ENCODE data around the gene INSYN1.
"Not testable (repeated sequence)": the region's sequence is repeated elsewhere in the genome, so short reads cannot be mapped to it uniquely, and the experiment has no call there.

Gene INSYN1, protein sequence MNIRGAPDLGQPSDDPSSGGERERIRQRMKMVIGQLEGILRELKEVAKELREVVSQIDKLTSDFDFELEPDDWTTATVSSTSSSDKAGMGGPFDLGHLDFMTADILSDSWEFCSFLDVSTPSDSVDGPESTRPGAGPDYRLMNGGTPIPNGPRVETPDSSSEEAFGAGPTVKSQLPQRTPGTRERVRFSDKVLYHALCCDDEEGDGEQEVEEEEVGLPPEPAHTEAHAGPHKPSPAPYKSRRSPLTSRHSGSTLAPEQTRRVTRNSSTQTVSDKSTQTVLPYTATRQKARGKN

DNA sequence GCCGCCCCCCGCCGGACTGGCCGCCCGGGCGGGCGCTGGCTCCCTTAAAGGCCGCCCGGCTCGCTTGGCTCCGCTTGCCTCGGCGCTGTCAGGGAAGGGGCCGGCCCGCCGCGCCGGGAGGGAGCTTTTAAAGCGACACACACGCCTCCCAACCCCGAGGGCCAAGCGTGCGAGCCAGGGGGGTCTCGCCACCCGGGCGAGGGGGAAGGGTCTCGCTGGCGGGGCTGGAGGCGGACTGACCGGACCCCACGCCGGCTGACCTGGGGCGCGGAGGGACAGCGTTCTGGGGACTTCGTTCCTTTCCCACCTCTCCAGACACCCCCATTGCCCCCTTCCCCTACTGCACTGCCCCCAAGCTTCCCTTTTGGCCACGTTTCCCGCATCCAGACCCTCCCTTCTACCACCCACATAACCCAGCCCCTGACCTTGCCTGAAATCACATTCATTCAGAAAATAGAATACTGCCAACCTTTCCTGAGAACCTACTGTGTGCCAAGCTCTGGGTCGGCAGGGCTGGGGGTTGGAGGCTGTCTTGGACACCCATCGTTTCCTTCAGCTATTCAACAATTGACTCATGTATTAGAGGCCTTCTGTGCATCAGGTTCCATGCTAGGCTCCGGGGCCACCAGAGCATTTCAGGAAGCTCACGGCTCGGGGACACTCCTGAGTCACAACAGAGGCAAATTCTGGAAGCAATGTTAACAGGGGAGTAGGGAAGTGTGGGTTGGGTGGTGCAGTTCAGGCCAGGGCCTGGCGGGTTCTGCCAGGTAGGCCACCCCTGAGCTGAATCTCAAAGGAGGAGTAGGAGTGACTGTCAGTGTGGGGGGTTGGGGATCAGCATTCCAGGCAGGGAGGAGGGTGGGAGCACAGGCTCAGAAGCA, at the start of gene INSYN1:
Gene INSYN1, minus strand, starts transcription at position 102 of the 881 bp plus-strand sequence. CDS start 2,221 bp downstream, outside the sequence.
- DNase-seq, result no peak

DNA sequence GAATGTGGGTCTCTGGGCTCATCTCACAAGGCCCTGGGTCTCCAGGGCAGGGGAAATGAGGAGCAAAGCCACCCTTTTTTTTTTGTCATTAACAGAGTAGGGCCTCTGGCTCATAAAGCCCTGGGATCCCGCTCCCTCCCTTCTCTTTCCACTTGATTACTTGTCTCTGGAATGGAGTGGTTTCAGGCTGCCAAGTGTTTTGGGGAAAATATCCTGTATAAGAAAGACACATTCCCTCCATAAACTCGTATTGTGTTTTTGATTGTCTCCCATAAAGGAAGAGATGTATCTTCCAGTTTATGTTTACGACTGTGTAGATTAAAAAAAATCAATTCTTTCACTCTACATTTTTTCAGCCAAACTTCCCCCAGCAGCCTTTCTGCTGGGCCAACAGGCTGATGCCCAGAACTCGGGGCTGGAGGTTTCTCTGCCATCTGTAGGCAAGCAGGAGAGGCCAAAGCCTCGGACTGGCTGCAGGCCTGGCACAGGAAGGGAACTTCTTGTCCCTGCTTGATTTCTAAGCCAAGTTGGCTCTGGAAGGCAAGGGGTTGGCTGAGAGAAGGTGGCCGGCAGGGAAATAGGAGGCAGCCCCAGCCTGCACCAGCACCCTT, 49.4 kb upstream of the INSYN1 start:
- DNase-seq, result peak; percentile 86

DNA sequence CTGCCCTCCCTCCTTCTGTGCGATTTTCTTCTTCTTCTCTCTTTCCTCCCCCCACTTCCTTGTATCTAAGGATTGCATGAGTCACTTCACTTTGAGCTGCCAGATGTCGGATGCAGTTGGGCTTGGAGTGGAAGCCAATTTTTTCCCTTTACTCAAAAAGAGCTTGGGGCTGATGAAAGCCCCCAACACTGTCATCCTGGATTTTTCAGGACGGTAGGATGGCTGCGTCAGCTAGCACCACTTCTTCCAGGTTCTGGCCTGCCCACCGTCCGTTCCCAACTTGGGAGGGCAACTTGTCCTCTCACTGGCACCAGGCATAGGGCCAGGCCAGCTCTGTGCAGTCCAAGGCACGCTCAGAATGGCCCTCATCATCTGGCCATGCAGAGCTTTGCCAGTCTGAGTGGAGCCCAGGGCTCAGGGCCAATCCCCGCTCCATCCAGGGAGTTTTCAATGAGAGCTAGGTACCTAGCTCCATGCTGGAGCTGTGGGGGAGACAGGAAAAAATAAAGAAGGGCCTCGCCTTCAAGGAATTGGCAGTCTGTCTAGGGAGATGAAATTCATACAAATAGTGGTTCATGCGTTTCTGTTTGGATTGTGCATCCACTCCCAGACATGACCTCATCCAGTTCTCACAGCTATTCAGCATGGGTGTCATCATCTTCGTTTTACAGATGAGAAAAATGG, 47.7 kb upstream of the INSYN1 start:
- DNase-seq, result peak; percentile 93

DNA sequence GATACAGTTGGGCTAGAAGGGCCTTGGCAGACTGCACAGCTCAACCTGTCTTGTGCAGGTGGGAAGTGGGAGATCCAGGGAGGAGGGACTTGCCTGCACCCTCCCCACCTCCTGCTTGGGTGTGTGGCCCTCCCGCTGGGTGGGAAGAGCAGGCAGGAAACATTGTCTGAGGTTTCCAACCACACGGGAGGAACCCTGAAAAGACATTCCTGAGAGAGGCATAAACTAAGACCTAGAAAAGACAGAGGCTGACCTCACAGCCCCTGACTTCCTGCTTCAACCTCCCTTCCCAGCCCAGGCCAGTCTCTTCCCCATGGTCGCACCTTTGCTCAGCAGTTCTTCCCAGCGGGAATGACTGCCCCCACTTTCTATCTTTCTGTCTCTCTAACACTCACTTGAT, 46.3 kb upstream of the INSYN1 start:
- DNase-seq, result no peak

DNA sequence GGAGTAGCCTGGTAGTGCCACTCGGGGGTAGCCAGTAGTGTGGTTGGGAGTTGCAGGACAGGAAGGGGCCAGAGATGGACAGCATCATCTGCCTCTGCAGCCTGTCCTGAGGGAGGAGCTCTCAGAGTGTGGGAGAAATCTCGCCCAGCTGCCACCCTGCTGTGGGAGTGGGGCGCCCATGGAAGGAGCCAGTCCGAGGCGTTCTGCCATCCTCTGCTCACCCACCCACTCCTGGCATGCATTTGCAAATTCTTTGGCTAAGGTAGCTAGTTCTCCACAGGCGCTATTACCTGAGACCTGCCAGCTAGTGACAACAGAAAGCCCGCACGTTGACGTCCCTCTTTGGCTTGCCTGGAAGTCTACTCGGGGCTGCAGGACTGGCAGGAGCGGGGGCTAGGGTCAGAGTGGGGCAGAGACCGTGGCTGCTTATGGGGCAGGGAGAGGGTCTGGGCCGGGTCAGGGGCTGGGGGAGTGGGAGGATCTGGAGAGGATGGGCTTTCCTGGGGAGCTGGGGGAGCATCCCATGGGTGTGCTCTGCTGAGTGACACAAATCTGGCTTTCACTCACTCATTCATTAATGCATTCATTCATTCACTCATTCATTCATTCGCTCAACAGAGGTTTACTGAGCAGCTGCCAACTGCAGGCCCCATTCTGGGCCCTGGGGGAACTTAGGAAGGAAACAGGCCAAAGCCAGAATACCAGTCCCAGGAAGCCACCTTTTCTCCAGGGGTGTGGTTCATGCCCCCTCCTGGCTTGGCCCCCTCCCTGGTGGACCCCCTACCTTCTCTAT, 44.4 kb upstream of the INSYN1 start:
- no peak for DNase-seq

DNA sequence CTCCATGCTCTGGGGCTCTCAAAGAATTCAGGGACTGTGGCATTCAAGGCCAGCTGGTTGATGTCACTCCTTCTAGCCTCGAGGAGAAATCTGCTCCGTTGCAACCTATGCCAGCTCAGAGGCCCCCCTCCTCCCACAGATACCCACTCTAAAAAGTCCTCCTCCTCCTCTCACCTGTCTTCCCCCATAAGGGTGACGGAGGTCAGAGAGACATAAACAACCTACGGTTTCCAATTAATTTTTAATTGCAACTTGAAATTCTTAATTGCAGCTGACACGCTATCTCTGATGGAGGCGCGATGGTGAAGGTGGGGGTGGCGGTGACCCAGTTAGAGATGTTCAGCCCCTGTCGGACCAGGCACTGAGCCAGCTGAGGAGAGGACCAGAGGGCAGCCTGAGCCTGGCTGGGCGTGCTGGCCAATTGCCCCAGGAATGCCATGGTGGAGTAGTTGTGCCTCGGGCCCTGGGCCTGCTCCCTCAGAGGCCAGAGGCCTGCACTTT, 43.2 kb upstream of the INSYN1 start:
- DNase-seq, result no peak

DNA sequence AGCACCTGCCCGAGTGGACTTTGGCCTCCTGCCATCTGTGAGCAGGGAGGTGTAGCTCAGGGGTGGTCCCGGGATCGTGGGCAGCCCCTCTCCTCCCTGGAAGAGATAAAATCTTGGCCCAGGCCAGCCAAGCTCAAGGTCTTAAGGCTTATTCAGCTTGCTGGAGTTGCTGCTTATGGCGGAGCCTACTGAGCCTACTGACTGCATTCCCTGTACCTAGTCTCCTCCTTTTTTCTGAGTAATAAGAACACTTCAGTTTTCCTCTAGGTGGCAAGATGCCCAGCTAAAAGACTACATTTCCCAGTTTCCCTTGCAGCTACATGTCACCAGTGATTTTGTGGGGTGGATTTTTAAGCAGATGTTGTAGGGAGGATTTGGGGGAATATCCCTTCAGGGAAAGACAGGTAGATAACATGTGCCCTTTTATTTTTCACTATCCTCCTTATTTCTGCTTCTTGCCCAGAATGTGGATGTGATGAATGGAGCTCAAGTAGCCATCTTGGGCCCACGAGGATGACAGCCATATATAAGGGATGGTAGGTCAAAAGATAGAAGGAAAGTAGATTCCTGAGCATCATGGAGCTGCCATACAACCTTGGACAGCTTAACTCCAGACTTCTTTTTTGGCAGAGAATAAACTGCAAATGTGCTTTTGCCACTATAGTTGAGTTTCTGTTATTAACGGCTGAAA, 41.4 kb upstream of the INSYN1 start:
- DNase-seq, result peak; percentile 7

DNA sequence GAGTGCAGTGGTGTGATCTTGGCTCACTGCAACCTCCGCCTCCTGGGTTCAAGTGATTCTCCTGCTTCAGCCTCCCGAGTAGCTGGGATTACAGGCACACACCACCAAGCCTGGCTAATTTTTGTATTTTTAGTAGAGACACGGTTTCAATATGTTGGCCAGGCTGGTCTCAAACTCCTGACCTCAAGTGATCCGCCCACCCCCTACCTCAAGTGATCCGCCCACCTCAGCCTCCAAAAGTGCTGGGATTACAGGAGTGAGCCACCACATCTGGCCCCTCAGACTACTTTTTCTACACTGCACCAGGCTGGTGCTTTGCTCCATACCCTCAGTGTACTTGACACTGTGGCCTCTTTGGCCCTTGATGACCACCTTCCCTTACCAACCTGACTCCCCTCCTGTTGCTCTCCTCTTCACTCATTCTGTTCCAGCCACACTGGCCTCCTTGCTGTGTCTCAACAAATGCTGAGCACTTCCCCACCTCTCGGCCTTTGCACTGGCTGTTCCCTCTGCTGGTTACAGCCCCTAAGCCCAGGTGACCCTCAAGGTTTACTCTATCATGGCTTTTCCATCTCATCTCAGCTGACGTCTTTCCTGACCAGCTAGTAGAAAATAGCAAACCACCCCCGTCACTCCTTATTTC, 39.9 kb upstream of the INSYN1 start:
- DNase-seq, result not testable (repeated sequence)

DNA sequence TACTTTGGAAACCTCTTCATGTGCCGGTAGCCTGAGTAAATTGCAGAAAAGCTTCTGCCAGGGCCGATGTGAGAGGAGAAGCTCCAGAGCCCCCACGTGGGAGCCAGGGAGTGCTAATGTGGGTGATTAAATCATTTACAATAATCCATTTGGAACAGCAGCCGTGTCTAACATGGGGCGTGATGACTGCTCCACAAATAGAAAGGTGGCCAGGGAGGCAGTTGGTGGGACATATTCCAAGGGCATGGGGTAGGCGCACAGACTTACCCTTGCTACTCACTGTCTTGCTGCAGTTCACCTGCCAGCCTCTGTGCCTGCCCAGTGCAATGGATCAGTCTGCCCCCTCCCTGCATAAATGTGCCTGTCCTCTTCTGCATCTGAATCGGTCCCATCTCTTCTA, 39.3 kb upstream of the INSYN1 start:
- DNase-seq, result peak; percentile 61

DNA sequence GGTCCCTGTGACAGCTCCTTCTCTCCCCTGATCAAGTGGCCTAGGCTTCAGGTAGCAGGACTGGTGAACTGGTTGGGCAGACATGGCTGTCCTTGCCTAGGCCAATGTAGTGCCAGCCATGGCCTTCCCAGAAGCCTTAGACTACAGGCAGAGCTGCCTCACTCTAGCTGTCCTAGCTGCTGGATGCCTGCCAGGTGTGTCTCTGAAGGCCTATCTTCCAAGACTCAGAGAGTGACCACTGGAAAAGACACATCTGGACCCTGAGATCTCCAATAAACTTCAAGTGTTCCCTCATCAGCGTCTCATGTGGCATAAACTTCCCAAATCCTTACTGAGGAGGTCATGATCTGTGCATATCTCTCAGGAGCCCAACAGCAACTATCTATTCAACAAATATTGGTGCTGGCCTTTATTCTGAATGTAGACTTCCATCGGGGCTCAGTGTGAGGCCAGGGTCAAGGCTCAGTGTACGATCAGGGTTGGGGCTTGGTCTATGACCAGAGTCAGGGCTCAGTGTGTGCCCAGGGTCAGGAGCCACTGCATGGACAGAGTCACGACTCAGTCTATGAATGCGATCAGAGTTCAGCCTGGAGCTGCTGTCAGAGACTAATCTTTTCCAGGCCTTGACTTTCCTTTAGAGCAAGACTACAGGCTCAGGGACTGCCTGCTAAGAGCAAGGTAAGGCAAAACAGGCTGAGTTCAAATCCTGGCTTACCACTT, 36.5 kb upstream of the INSYN1 start:
- DNase-seq, result no peak

DNA sequence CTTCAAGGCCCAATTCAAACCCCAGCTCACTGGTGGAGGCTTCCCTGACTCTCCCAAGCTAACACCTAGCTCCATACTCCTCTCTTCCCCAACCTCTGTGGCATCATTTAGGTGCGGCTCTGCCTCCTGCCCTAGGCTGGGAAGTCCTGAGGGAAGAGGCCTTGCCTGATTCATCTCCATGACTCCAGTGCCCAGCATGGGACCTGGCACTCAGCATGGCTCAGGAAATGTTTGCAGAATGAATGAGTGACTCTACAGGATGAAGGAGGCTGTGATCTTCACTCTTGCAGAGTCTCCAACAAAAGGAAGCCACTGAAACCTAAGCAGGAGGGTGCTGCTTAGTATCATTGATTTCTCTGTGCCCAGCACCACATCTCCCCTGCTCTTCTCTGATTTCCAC, 34.5 kb upstream of the INSYN1 start:
- no peak for DNase-seq

DNA sequence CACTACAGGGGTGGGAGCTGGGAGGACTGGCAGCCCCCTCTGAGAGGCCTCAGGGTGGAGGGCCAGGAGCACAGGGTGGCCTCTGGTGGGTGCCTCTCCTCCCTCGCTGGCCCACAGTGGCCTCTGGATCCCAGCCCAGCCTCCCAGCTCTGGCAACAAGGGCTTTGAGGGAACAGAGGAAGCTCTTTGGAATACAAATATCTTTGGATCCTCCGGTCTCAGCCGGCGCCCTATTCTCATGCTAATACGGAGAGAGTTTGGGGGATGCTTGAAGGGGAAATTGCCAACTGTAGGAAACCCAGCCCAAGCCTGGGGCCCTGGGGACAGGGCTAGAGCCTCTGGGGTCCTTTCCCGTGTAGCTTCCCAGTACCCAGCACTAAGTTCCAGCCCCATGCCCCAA, 33.4 kb upstream of the INSYN1 start:
- DNase-seq, result no peak

DNA sequence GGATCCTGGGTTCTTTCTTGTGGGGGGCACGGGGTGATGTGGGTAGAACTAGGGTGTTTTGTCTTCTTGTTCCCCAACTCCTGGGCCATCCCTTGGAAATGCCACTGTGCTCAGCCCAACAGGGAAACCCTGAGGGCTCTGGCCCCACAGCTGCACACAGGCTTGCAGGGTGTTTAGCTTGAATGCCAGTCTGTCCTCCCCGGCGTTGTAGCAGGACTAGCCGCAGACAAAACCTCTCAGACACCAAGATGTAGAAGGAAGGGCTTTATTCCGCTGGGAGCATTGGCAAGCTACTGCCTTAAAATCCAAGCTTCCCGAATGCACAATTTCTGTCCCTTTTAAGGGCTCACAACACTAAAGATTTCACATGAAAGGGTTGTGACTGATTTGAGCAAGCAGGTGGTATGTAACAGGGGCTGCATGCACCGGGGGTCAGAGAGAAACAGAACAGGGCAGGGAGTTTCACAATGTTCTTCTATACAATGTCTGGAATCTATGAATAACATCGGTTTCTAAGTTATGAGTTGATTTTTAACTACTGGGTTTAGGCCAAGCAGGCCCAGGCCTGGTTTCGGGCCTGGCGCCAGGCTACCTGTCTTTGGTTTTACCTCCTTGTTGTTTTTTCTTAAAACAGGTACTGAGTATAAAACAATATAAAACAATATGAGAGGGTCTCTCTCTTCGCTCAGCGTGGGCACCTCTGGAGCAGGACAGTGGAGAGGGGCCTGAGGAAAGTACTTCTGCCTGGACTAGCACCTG, 32.3 kb upstream of the INSYN1 start:
- not testable (repeated sequence) for DNase-seq

DNA sequence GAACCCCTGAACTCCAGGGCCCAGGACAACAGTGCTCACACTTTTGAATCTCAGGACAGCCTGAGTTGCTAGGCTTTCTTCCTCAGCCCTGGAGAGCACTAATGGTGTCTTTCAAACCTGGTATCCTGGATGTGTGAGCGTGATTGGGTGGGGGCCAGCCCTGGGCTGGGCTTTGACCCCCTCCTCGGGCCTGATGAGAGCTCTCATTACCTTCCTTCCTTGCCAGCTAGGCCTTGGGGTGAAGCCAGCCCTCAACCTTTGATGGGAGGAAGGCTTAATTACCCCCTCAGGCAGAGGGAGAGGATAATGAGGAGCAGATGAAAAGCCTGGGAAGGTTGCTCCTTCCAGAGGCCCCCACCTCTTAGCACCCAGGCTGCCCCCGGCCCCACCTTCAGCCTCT, 31.1 kb upstream of the INSYN1 start:
- DNase-seq, result peak; percentile 68

DNA sequence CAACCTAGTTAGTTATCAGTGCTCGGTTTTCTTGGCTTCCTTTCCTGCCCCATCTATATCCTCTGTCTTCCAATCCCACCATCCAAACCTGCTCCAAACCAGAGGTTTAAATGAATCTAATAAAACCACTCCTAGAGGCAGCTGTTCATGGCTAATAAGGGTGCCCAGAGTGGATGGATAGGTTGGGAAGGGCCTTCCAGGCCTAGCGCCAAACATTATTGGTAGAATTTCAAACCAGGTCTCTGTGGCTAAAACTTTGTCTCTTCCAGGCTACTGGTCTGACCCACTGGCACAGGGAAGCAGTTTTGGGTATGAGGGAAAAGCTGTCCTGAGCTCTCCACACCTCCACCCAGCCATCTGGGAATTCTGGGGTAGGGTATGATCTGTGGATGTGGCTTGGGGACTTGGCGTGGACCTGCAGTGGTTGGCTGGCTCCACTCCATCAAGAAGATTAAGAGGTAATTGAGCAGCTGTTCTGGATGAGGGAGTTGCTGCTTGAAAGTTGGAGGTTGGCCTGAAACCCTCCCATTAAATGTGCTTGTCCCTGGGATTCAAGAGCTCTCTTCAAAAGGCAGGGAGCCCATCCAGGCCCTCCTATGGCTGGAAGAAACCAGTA, 29.3 kb upstream of the INSYN1 start:
- DNase-seq, result peak; percentile 86

DNA sequence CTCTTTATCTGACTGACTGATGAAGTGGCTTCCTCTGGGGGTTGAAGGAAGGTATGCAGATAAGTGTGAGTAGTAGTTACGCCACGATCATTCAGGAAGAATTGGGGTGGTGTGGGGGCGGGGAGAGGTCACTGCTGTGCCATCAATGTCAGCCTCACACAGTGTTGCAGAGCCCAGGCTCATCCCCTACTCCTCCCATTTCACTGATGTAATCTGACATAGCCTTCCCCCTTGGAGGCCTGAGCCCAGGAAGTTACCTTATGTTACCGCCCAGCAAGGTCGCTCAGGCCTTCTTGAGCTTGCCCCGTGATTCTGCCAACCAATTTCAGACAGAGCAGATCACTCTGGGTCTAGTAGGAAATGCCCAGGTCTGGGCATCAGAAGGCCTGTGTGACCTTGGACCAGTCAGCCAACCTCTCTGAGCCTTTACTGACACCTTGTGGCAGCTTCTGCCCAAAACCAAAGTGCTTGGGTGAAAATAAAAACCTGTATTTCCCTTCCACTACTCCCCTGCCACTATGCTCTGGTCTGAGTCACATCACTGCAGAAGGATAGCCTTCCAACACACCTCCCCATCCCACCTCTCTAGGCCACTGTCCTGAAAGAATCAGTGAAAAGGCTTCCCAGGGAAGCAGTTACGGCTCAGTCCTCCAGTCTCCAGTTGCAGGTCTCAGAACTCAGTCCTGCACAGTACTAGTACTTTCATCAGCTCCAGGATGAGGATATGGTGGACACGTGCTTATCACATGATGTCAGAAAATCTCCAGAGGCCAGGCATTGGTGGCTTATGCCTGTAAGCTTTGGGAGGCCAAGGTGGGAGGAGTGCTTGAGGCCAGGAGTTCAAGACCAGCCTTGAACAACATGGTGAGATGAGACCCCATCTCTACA, 28.1 kb upstream of the INSYN1 start:
- DNase-seq, result no peak

DNA sequence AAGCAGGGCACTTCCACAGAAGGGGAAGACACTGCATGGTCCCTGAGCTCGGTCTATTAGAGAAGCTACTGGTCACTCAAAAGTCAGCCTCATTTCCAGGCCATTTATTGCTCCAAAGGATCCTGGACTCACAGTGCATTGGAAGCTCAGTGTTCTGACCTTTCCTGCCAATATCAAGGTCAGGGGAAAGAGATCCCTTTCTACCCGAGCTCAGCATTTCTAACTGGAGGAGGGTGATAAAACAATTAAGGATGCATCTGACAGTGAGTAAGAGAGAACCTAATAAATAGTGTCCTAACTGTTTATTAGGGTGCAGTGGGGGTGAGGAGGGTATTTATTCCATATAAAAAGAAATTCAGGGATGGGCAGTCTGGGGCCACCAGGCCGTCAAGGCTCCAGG, 26.8 kb upstream of the INSYN1 start:
- no peak for DNase-seq

DNA sequence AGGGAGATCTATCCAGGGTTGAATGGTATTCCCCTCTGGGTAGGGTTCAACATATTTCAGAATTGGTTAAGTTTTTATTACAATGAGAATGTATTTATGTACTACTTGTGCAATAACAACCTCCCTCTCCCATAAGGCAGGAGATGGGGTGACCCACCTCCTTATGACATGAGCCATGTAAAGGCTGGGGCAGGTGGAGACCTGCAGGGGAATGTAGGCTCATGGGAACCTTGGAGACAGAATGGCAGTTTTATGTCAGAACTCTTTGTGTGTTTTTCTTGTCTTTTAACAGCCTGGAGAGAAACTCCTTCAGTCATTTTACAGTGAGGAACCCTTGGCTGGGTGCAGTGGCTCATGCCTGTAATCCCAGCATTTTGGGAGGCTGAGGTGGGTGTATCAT, 24.6 kb upstream of the INSYN1 start:
- DNase-seq, result no peak

Measured in NCI-H446 treated with DMSO at 0.1 percent for 48 hours (cell line).